ENCODE data around the gene SNUPN.

DNA sequence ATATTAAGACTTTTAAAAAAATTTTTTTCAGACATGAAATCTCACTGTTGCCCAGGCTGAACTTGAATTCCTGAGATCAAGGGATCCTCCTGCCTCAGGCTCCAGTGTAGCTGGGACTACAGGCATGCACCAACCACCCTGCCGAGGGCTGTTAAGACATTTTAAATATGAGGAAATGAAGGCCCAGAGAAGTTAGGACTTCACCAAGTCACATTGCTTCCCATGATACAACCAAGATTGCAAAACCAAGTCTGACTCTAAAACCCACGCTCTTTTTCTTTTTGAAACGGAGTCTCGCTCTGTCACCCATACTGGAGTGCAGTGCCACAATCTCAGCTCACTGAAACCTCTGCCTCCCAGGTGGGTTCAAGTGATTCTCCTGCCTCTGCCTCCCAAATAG is 74.4 kb downstream of the SNUPN start:
- TF ChIP-seq EP300 (IDR thresholded peaks at IDR 0.05; ENCODE audit: borderline replicate concordance in 1 of 2, low read depth in 1 of 2, low read length in 1 of 2) (no peak), EZH2phosphoT487 (IDR thresholded peaks at IDR 0.05; ENCODE audit: borderline replicate concordance, low read depth) (no peak), TAF1 (IDR thresholded peaks at IDR 0.05; ENCODE audit: borderline replicate concordance, low read depth, low read length) (no peak), GABPA (IDR thresholded peaks at IDR 0.05; ENCODE audit: low read depth) (no peak), JUND (IDR thresholded peaks at IDR 0.05) (no peak), TCF12 (IDR thresholded peaks at IDR 0.05) (no peak), GATA2 (CRISPR knock-in tag; IDR thresholded peaks at IDR 0.05) (no peak), SIN3A (IDR thresholded peaks at IDR 0.05; ENCODE audit: borderline replicate concordance, low read depth, low read length) (no peak), FOXJ3 (CRISPR knock-in tag; IDR thresholded peaks at IDR 0.05) (no peak), MXI1 (IDR thresholded peaks at IDR 0.05; ENCODE audit: low read depth, low read length) (no peak), FOSL2 (IDR thresholded peaks at IDR 0.05; ENCODE audit: borderline replicate concordance, low read depth) (no peak)
- TF ChIP-seq, protein P1, sequence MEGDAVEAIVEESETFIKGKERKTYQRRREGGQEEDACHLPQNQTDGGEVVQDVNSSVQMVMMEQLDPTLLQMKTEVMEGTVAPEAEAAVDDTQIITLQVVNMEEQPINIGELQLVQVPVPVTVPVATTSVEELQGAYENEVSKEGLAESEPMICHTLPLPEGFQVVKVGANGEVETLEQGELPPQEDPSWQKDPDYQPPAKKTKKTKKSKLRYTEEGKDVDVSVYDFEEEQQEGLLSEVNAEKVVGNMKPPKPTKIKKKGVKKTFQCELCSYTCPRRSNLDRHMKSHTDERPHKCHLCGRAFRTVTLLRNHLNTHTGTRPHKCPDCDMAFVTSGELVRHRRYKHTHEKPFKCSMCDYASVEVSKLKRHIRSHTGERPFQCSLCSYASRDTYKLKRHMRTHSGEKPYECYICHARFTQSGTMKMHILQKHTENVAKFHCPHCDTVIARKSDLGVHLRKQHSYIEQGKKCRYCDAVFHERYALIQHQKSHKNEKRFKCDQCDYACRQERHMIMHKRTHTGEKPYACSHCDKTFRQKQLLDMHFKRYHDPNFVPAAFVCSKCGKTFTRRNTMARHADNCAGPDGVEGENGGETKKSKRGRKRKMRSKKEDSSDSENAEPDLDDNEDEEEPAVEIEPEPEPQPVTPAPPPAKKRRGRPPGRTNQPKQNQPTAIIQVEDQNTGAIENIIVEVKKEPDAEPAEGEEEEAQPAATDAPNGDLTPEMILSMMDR (IDR thresholded peaks at IDR 0.05): no peak
- TF ChIP-seq, protein P2, sequence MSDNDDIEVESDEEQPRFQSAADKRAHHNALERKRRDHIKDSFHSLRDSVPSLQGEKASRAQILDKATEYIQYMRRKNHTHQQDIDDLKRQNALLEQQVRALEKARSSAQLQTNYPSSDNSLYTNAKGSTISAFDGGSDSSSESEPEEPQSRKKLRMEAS (IDR thresholded peaks at IDR 0.05; ENCODE audit: low read depth): no peak

Measured in SK-N-SH (cell line).